HepG2 (cell line): ENCODE results near the gene OAF. TPM values are rescaled to one million over a fixed set of nuclear protein-coding genes. Genes with fewer than 3 reads are reported as not detected.

Source experiments
- AHDC1 ChIP-seq: sonication (generic); formaldehyde crosslinking; IDR thresholded peaks from 2 replicates; pipeline ENCODE4 v1.5.1; 2020; ENCODE audit warnings: mild to moderate bottlenecking, missing genetic modification reagents, borderline replicate concordance
- ARHGAP35 ChIP-seq: sonication (generic); formaldehyde crosslinking; IDR thresholded peaks from 2 replicates; pipeline ENCODE4 v1.9.0; 2022; ENCODE audit warnings: mild to moderate bottlenecking, inconsistent platforms, moderate library complexity, missing genetic modification reagents, borderline replicate concordance
- ARID5B ChIP-seq: IDR thresholded peaks from 2 replicates; pipeline ENCODE4 v1.4.0; 2020; ENCODE audit warnings: mild to moderate bottlenecking, missing genetic modification reagents
- CERS6 ChIP-seq: sonication (generic); formaldehyde crosslinking; IDR thresholded peaks from 2 replicates; pipeline ENCODE4 v1.5.0; 2020; ENCODE audit warnings: missing genetic modification reagents
- EP300 ChIP-seq, 3 experiments: sonication (generic) in 1 of 3; formaldehyde crosslinking in 1 of 3; IDR thresholded peaks; 2 replicates each; pipeline versions ENCODE4 v1.5.1 to v1.6.1; 2011 to 2020; ENCODE audit warnings: low read depth in 2 of 3, low read length in 2 of 3, borderline replicate concordance in 1 of 3, improper control_type of control experiment in 1 of 3, mild to moderate bottlenecking in 1 of 3, missing genetic modification reagents in 1 of 3, moderate library complexity in 1 of 3
- LCORL ChIP-seq, 2 experiments: fragments of 450-650 bp in 1 of 2; sonication (generic) in 1 of 2; formaldehyde crosslinking in 1 of 2; IDR thresholded peaks; 2 replicates each; pipeline versions ENCODE4 v1.5.0 to v1.6.1; 2017 to 2020; ENCODE audit warnings: antibody characterized with exemption in 1 of 2, missing genetic modification reagents in 1 of 2
- MED1 ChIP-seq: sonication (generic); formaldehyde crosslinking; IDR thresholded peaks from 2 replicates; pipeline ENCODE4 v1.4.0; 2020; ENCODE audit warnings: missing genetic modification reagents
- MYNN ChIP-seq: sonication (generic); formaldehyde crosslinking; IDR thresholded peaks from 2 replicates; pipeline ENCODE4 v1.4.0; 2020; ENCODE audit warnings: mild to moderate bottlenecking, low read depth, missing genetic modification reagents
- POLR2A ChIP-seq, 2 experiments: IDR thresholded peaks; 2 replicates each; pipeline ENCODE4 v1.6.1; 2011; ENCODE audit warnings: low read depth in 2 of 2, low read length in 2 of 2, mild to moderate bottlenecking in 1 of 2, moderate library complexity in 1 of 2; ENCODE audit not compliant: insufficient read depth in 1 of 2
- PPARG ChIP-seq: conservative IDR thresholded peaks from 2 replicates; pipeline ENCODE4 v1.6.1; 2016; ENCODE audit warnings: missing biosample characterization, missing genetic modification reagents
- SAP130 ChIP-seq: IDR thresholded peaks from 2 replicates; pipeline ENCODE4 v1.6.1; 2016; ENCODE audit warnings: low read depth
- SOX13 ChIP-seq, 3 experiments: fragments of 450-650 bp in 1 of 3; sonication (generic) in 1 of 3; formaldehyde crosslinking in 1 of 3; IDR thresholded peaks in 2 of 3; conservative IDR thresholded peaks in 1 of 3; 2 replicates each; pipeline versions ENCODE4 v1.5.0 to v1.6.1; 2016 to 2020; ENCODE audit warnings: antibody characterized with exemption in 1 of 3, mild to moderate bottlenecking in 1 of 3, missing compliant biosample characterization in 1 of 3, missing genetic modification reagents in 1 of 3, moderate library complexity in 1 of 3
- SOX5 ChIP-seq: IDR thresholded peaks from 2 replicates; pipeline ENCODE4 v1.6.1; 2016; ENCODE audit warnings: borderline replicate concordance
- TBL1XR1 ChIP-seq: fragments of 150-350 bp; IDR thresholded peaks from 2 replicates; pipeline ENCODE4 v1.6.1; 2014; ENCODE audit warnings: borderline replicate concordance, low read length; ENCODE audit not compliant: partially characterized antibody
- ZNF616 ChIP-seq: sonication (generic); formaldehyde crosslinking; IDR thresholded peaks from 2 replicates; pipeline ENCODE4 v1.5.0; 2020; ENCODE audit warnings: low read depth, mild to moderate bottlenecking, missing genetic modification reagents
- ZNF766 ChIP-seq: sonication (generic); formaldehyde crosslinking; IDR thresholded peaks from 2 replicates; pipeline ENCODE4 v1.5.0; 2020; ENCODE audit warnings: missing genetic modification reagents, borderline replicate concordance
- ZNF790 ChIP-seq: sonication (generic); formaldehyde crosslinking; IDR thresholded peaks from 2 replicates; pipeline ENCODE4 v1.8.0; 2022; ENCODE audit warnings: missing genetic modification reagents, mild to moderate bottlenecking, borderline replicate concordance
- ZZZ3 ChIP-seq: sonication (generic); formaldehyde crosslinking; IDR thresholded peaks from 2 replicates; pipeline ENCODE4 v1.4.0; 2020; ENCODE audit warnings: missing genetic modification reagents, mild to moderate bottlenecking, borderline replicate concordance
- polyA plus RNA-seq, 8 experiments: library from polyadenylated mRNA; depleted of rRNA in 3 of 8; stranded (reverse) in 7 of 8; unstranded in 1 of 8; fragments of >200 nt; fragmentation: Illumina TruSeq in 4 of 8; extraction: Trizol in 4 of 8; gene quantifications; 2 replicates each; pipeline versions ENCODE4 v1.2.1 to v1.2.3, GENCODE V29; 2011 to 2016; ENCODE audit warnings: low read depth in 4 of 8, missing spikeins in 1 of 8, mixed read lengths in 1 of 8; ENCODE audit not compliant: insufficient read depth in 1 of 8
- total RNA-seq, 5 experiments: library from RNA; depleted of rRNA; stranded (reverse); fragments of >200 nt; fragmentation: Illumina TruSeq; extraction: Trizol; gene quantifications; 2 replicates each; pipeline ENCODE4 v1.2.3, GENCODE V29; 2016; ENCODE audit warnings: low read depth in 1 of 5

OAF gene
- total and polyA plus RNA-seq, 2 of the 13 experiments (the other 11 are each of a cell fraction or from before 2014, with no cell fraction given) = 63.7 to 94.6 TPM

- TF ChIP-seq EP300 (IDR thresholded peaks at IDR 0.05; ENCODE audit: low read depth in 2 of 2, low read length in 2 of 2) (peak in 1 of 2 experiments; percentile 65; a peak in 2 of 4 replicates), EP300 (CRISPR knock-in tag; IDR thresholded peaks at IDR 0.05; ENCODE audit: borderline replicate concordance) (0 out of 2 replicates have a peak, but pooled peaks have one; percentile 25), POLR2A (IDR thresholded peaks at IDR 0.05; ENCODE audit: insufficient read depth in 1 of 2, low read depth in 2 of 2, low read length in 2 of 2) (peak in 1 of 2 experiments; percentile 43; a peak in 1 of 4 replicates), ZNF790 (CRISPR knock-in tag) (0 out of 2 replicates have a peak, but pooled peaks have one; percentile 31), CERS6 (no peak), LCORL (IDR thresholded peaks at IDR 0.05) (no peak), LCORL (CRISPR knock-in tag; IDR thresholded peaks at IDR 0.05) (0 out of 2 replicates have a peak, but pooled peaks have one; percentile 42), ZZZ3 (CRISPR knock-in tag) (no peak), TBL1XR1 (no peak), SOX5 (peak; percentile 41; the same call in 1 of the 2 replicates), MYNN (CRISPR knock-in tag) (no peak), ARHGAP35 (CRISPR knock-in tag) (no peak), ARID5B (CRISPR knock-in tag) (peak; percentile 86), SOX13 (IDR thresholded peaks at IDR 0.05) (no peak), SOX13 (CRISPR knock-in tag; conservative IDR thresholded peaks at IDR 0.05 in 1 of 2, IDR thresholded peaks at IDR 0.05 in 1 of 2) (peak in 1 of 2 experiments; percentile 68; a peak in 2 of 4 replicates), ZNF616 (no peak), PPARG (CRISPR knock-in tag) (0 out of 2 replicates have a peak, but pooled peaks have one; percentile 14), SAP130 (peak; percentile 61; the same call in 1 of the 2 replicates), MED1 (CRISPR knock-in tag) (peak; percentile 82), AHDC1 (peak; percentile 59; the same call in 1 of the 2 replicates), ZNF766 (no peak)
Observed at GRCh38 chr11:120208001-120208441, 2.8 kb upstream of the OAF start (continued).
